ENCODE data around the gene IL16.

Gene IL16

GRCh38 chr15:81297147-81297572 is 100.5 kb downstream of the IL16 start:
- TF ChIP-seq, protein P1, sequence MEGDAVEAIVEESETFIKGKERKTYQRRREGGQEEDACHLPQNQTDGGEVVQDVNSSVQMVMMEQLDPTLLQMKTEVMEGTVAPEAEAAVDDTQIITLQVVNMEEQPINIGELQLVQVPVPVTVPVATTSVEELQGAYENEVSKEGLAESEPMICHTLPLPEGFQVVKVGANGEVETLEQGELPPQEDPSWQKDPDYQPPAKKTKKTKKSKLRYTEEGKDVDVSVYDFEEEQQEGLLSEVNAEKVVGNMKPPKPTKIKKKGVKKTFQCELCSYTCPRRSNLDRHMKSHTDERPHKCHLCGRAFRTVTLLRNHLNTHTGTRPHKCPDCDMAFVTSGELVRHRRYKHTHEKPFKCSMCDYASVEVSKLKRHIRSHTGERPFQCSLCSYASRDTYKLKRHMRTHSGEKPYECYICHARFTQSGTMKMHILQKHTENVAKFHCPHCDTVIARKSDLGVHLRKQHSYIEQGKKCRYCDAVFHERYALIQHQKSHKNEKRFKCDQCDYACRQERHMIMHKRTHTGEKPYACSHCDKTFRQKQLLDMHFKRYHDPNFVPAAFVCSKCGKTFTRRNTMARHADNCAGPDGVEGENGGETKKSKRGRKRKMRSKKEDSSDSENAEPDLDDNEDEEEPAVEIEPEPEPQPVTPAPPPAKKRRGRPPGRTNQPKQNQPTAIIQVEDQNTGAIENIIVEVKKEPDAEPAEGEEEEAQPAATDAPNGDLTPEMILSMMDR (conservative IDR thresholded peaks at IDR 0.05), result no peak
- H3K27ac ChIP-seq, result no peak overlapping the region

GRCh38 chr15:81297603-81298575 is 101.2 kb downstream of the IL16 start:
- TF ChIP-seq, protein P1 (conservative IDR thresholded peaks at IDR 0.05), result no peak
- H3K27ac ChIP-seq, result no peak overlapping the region

- no peak overlapping the region for H3K27ac ChIP-seq
- TF ChIP-seq, protein P1 (conservative IDR thresholded peaks at IDR 0.05), result no peak
Observed at GRCh38 chr15:81298611-81299010, 101.9 kb downstream of the IL16 start.

GRCh38 chr15:81299156-81299555 is 102.5 kb downstream of the IL16 start:
- no peak overlapping the region for H3K27ac ChIP-seq
- TF ChIP-seq, protein P1 (conservative IDR thresholded peaks at IDR 0.05), result no peak

GRCh38 chr15:81299630-81300273 is 103.1 kb downstream of the IL16 start:
- TF ChIP-seq, protein P1 (conservative IDR thresholded peaks at IDR 0.05), result no peak
- no peak overlapping the region for H3K27ac ChIP-seq

- TF ChIP-seq, protein P1 (conservative IDR thresholded peaks at IDR 0.05), result no peak
- H3K27ac ChIP-seq, result no peak overlapping the region
Observed at GRCh38 chr15:81301385-81301784, 104.7 kb downstream of the IL16 start.

GRCh38 chr15:81301815-81302399 is 105.2 kb downstream of the IL16 start:
- H3K27ac ChIP-seq, result no peak overlapping the region; the same call in 1 of the 2 replicates
- TF ChIP-seq, protein P1 (conservative IDR thresholded peaks at IDR 0.05), result no peak

All from VCaP (cell line).